ENCODE results near the gene GDPD2.
"Not testable (repeated sequence)": the region's sequence is repeated elsewhere in the genome, so short reads cannot be mapped to it uniquely, and the experiment has no call there.

Gene GDPD2

GRCh38 chrX:70422851-70423341, at the start of gene GDPD2:
Gene GDPD2, plus strand, starts transcription at chrX:70423314. Its CDS starts 1,671 bp downstream, at chrX:70424985.
- DNase-seq (ENCODE audit: low read depth in 2 of 2), result no peak

GRCh38 chrX:70386235-70386634, 36.9 kb upstream of the GDPD2 start:
- no peak for DNase-seq (ENCODE audit: low read depth in 2 of 2)

- DNase-seq (ENCODE audit: low read depth in 2 of 2), result no peak
Measured at GRCh38 chrX:70398899-70399298, 24.2 kb upstream of the GDPD2 start.

- not testable (repeated sequence) for DNase-seq (ENCODE audit: low read depth in 2 of 2)
Measured at GRCh38 chrX:70400181-70400580, 22.9 kb upstream of the GDPD2 start.

- no peak for DNase-seq (ENCODE audit: low read depth in 2 of 2)
Measured at GRCh38 chrX:70402721-70403120, 20.4 kb upstream of the GDPD2 start.

- DNase-seq (ENCODE audit: low read depth in 2 of 2), result no peak
Measured at GRCh38 chrX:70405003-70405402, 18.1 kb upstream of the GDPD2 start.

- no peak for DNase-seq (ENCODE audit: low read depth in 2 of 2)
Measured at GRCh38 chrX:70410921-70411320, 12.2 kb upstream of the GDPD2 start.

- no peak for DNase-seq (ENCODE audit: low read depth in 2 of 2)
Measured at GRCh38 chrX:70411475-70411874, 11.6 kb upstream of the GDPD2 start.

GRCh38 chrX:70421618-70422017, 1.5 kb upstream of the GDPD2 start:
- DNase-seq (ENCODE audit: low read depth in 2 of 2), result no peak

- DNase-seq (ENCODE audit: low read depth in 2 of 2), result no peak
Measured at GRCh38 chrX:70423936-70424675, 992 bp downstream of the GDPD2 start.

GRCh38 chrX:70424801-70425200, 1.7 kb downstream of the GDPD2 start:
- DNase-seq (ENCODE audit: low read depth in 2 of 2), result no peak

- DNase-seq (ENCODE audit: low read depth in 2 of 2), result no peak
Measured at GRCh38 chrX:70426286-70427278, 3.5 kb downstream of the GDPD2 start.

GRCh38 chrX:70427365-70427764, 4.3 kb downstream of the GDPD2 start:
- no peak for DNase-seq (ENCODE audit: low read depth in 2 of 2)

GRCh38 chrX:70429759-70430158, 6.6 kb downstream of the GDPD2 start:
- no peak for DNase-seq (ENCODE audit: low read depth in 2 of 2)

GRCh38 chrX:70432936-70433847, 10.1 kb downstream of the GDPD2 start:
- DNase-seq (ENCODE audit: low read depth in 2 of 2), result no peak

- peak; percentile 65 to 68 for DNase-seq (ENCODE audit: low read depth in 2 of 2)
Measured at GRCh38 chrX:70433848-70434351, 10.8 kb downstream of the GDPD2 start.

GRCh38 chrX:70434352-70434866, 11.3 kb downstream of the GDPD2 start:
- DNase-seq (ENCODE audit: low read depth in 2 of 2), result peak; percentile 51 to 67

GRCh38 chrX:70434914-70435586, 11.9 kb downstream of the GDPD2 start:
- DNase-seq (ENCODE audit: low read depth in 2 of 2), result no peak

- no peak for DNase-seq (ENCODE audit: low read depth in 2 of 2)
Measured at GRCh38 chrX:70436343-70436742, 13.2 kb downstream of the GDPD2 start.

- DNase-seq (ENCODE audit: low read depth in 2 of 2), result no peak
Measured at GRCh38 chrX:70437011-70437410, 13.9 kb downstream of the GDPD2 start.
